Myocyte (in vitro differentiated cells): ENCODE results near the gene PRDM15. TPM values are rescaled to one million over a fixed set of nuclear protein-coding genes. Genes with fewer than 3 reads are reported as not detected.

ENCODE experiments used
- DNase-seq: peaks from one replicate; pipeline ENCODE4 v3.0.0-alpha.2; 2012; ENCODE audit warnings: low read depth
- total RNA-seq: library from RNA; depleted of rRNA; stranded (reverse); fragments of >200 nt; gene quantifications from 2 replicates; pipeline ENCODE4 v1.2.3, GENCODE V29; 2014

Gene PRDM15
- total RNA-seq, 1 donor from 2014 or later, result 10.2 TPM

DNA sequence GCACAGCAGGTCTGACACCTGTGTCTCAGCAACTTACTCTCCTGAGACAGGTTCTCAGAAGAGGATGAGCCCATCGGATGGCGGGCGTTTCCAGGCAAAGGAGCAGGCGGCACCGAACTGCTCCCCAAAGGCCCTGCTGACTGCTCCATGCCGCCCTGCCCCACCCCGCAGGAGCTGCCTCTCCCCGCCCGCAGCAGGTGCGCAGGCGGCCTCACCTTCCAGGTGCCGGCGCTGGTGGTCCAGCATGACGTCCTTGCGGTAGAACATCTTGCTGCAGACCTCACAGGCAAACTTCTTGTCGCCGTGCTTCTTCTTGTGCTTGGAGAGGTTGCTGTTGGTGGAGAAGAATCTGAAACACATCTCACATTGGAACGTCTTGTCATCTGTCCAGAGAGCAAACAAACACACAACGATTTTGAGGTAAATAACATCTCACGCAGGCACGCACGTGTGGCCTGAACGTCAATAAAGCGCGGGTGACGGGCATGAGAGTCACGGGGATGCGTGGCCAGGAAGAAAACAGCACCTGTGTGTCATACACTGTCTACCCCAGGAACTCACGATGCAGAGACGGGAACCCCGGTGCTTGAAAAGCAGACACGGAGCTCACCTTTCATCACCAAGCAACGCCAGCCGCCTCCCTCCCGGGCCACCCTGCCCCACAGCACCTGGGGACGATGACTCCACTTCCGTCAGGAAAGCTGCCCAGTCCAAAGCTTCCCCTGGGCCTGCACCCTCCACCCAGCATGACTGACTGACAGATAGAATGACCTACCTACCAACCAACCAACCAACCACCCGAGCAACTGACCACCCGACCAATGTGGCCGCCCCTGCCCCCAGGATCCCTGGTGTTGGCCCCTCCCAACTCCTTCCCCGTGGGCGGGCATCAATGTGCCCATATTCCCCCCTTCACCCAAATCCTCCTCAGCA lies 50.9 kb downstream of the PRDM15 start:
- DNase-seq, result no peak

DNA sequence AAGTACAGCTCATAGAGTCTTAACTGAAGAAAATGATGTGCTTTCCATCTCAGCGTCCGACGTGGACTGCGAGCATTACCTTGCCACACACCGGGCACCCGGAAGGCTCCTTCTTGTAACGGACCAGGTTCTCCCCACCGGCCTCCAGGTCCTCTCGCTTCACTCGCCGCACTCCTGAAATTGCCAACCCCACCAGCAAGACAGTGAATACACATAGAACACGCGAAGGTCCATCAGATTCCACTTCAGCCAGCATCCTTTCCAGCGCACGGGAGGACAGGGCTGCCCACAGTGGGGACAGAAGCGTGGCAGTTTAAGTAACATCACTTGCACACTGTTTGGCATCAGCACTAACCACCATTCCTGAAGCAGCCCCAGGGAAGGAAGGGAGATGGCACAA lies 53.3 kb downstream of the PRDM15 start:
- no peak for DNase-seq

DNA sequence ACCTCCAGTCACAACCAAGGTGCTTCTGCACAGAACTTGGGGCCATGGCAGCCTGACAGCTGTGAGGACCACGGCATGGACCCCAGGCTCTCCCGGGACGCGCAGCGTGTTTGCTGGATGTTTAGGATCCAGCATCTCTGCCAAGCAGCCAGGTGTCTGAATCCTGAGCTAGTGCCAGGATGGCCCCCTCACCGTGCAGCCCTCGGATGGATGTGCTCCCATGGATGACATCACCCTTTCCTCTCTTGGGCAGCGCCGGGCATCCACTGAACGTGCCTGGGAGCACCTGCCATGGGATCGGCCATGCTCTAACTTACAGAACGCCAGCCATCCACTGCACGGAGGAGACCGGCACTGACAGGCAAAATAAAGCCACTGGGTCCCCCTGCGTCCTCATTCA lies 53.9 kb downstream of the PRDM15 start:
- DNase-seq, result no peak

DNA sequence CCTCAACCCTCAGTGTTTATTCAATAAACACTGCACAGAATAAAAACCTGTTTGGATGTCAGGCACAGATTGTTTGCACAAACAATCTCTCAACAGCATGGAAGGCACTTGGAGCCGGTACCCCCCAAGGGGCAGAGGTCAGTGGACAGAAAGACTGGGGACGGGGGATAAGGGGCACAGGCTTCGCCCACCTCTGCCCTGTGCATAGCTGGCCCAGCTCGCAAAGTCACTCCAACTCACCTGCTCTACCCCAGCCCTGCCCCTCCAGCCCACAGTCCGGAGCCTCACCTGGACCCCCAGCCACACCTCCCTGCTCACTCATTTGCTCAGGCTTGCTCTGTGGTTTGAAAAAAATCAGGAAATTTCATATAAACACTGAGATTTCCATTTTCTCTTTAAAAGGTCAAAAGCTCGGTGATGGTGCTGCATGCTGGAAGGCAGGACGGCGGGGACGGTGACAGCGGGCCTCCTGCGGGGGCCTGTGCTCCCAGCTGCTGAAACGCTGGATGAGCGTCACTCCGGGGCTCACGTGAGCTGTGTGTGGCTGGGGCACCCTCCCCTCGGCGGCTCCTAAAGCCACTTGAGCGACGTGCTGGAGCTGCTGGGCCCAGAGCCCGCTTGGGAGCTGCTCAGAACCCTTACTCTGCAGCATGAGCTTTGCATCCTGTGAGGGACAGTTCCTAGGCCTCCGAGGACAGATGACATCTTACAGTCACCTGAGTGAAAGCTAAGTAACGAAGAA lies 54.5 kb downstream of the PRDM15 start:
- DNase-seq, result no peak

DNA sequence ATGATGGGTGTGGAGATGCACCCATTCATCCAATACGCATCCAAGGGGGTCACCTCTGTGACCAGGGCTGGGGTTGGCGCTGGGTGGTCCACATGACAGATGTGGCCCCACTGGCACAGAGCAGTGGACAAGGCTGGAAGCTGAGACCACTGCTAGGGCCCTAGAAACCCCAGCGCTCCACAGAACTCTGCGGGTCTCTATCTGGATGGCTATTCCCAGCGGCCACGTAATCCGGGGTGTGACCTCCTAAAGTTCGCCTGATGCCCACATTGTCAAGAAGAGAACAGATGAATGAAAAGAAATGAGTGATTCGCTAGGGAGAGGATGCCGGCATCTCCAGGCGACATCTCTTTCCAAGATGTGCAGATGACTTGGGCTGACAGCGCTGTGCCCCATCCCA lies 55.2 kb downstream of the PRDM15 start:
- no peak for DNase-seq

DNA sequence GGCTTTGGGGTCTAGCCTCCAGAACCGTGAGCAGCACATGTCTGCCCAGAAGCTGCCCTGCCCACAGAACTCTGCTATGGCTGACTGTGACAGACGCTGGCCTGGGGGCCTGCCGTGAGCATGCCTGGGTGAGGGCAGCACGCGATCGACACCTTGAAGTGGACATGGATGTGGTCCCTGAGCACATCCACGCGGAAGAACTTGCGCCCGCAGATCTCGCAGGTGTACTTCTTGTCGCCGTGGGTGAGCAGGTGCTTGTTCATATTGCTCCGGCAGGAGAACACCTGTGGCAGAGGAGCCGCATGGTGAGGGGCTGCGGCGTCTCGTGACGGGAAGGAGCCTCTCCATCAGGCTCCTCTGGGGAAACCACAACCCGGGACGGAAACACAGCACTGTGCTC lies 56.0 kb downstream of the PRDM15 start:
- DNase-seq, result no peak

DNA sequence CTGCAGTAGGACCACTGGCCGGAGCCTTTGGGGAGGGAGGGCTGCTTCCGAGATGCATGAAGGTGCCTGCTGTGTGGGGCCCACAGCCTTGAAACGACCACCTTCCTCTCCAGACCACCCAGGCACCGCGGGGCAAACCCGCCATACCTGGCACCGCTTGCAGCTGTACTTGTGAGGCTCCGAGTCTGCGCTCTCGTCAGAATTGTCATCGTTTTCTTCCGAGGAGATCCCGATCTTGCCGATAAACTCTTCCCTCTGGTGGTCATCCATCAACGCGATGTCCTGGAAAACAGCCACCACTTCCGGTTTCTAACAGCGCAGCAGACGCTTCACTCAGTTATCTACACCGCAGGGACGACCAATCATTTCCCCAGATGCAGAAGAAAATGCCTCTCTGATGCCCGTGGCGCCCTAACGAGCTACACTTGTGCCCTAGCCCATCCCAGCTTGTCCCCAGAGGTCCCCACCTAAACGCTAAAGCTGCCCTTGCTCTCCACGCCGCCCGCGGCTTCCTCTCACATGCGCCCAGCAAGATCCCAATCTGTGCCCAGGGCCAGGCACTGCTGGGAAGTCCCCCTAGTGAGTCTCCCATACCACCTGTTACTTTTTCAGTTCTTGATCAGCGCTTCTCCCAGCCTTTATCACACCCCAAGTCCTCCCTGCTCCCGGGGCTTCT lies 57.2 kb downstream of the PRDM15 start:
- no peak for DNase-seq

DNA sequence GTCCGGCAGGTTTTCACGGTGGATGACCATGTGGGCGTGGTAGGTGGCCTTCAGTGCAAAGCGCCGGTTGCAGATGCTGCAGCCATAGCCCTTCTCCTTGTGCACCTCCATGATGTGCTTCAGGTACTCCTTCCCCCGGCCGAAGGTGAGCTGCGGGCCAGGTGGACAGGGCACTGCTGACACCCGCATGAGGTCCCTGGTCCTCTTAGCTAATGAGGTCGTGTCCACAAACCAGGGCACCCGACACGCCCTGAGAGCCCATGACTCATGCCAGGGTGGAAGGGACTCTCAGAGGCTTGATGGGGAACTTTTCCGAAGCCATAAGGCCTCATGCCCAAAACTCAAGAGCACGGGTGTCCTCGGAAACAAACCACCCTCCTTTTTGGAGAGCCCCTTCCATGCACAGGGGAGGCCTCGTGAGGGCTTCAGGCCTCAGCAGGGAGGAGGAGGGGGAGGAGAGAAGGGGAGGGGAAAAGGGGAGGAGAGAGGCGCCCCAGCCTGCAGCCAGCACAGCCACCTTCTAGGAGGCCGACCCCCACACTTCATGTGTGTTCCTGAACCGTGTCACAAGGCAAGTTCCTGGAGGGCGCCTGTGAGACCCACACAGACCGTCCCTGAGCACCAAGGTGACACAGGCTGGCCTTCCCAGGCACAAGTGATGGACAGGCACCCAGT lies 57.9 kb downstream of the PRDM15 start:
- DNase-seq, result no peak

DNA sequence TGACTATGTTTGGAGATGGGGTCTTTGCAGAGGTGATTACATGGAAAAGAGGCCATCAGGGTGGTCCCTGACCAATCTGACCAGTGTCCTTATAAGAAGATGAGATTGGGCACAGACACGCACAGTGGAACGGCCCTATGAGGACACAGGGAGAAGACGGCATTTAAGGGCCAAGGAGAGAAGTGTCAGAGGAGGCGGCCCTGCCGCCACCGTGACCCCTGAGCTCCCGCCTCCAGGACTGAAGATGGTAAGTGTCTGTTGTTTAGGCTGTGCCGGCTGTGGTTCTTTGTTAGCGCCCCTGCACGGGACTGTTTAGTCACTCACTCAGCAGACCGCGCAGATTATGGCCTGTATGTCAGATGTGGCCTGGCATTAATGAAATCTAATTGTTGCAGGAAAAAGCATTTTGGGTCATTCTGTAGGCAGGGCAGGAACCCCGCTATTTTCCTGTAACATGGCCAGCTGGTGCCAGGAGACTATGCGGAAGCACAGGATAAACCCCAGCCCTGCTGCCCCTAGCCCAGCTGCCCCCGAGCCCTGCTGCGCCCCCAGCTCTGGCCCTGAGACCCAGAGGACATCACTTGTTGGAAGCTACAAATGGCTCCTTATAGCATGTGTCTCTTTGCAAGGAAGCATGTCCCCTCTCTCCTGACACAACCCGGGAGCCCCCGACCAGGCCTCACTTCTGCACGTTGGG lies 58.6 kb downstream of the PRDM15 start:
- DNase-seq, result no peak

DNA sequence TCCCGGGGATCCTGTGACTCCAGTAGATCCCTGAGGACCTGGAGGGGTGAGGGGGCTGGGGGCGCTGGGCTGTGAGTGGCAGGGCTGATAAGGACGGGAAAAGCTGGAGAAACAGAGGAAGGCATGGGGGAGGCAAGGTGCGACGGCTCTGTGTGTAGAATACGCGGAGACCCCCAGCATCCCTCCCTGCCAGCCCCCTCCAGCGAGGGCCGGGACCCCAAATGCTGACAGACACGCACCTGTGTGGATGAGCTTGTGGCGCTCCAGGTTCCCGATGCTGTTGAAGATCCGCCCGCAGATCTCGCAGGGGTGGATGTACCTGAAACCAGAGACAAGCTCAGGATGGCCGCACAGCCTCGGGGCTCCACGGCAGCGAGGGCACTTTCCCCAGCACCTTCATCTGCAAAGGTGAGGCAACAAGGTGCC lies 59.3 kb downstream of the PRDM15 start:
- no peak for DNase-seq

DNA sequence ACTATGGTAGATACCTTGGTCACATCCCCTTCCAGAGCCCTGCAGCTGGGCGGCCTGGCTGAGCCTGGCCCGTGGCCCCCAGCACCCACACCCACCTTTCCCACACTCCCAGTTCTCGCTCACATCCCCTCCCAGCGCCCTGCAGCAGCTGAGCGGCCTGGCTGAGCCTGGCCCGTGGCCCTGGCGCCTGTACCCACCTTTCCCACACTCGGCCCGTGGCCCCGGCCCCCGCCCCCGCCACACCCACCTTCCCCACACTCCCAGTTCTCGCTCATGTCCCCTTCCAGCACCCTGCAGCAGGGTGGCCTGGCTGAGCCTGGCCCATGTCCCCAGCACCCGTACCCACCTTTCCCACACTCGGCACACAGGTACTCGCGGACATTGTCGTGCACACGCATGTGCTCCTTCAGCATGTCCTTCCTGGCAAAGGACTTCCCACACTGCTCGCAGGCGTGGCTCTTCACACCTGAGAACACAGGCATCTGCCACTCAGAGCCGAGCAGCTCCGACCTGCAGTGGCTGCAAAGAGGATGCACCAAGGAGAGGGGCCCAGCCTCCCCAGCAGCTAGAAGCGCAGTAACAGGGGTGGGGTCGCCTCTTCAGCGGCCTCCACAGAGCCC lies 59.8 kb downstream of the PRDM15 start:
- no peak for DNase-seq

DNA sequence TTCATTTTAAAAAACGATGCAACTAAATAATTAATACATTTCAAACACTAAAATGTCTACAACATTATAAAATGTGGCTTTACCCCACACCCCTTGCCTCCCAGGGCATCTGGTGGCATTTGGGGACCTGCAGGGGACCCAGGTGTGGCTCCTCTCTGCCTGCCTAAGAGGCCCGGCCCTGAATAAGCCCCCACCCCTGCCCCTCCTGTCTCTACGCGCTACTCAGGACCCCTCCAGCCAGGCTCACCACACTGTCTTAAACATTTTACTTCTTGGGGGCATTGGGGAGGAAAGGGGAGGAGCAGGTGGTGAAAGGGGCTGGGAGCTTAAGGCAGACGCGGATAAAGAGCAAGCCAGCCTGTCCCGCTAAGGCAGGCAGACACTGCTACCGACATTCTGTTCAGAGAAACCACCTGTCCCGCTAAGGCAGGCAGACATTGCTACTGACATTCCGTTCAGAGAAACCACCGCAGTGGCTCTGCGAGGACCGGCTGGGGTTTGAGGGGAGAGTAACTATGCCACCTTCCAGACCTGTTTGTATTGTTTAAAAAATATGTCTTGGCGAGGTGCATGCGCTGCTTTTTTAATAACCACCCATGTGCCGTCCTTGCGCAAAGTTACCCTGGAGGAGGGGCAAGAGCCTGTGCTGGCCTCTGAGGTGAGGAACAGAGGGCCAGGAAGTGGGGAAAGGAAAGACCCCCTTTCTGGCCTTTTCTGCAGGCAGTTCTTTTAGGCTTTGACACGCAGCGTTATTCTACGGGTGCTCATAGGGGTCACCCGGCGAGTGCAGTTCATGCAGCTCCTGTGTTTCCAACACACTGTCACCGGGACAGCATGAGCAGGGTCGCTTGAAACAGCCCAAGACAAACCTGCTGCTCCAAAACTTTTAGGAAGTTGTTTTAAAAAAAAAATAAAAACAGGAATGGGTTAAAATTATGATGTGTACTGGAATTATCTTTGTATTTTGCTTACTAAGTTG lies 61.0 kb downstream of the PRDM15 start:
- no peak for DNase-seq

DNA sequence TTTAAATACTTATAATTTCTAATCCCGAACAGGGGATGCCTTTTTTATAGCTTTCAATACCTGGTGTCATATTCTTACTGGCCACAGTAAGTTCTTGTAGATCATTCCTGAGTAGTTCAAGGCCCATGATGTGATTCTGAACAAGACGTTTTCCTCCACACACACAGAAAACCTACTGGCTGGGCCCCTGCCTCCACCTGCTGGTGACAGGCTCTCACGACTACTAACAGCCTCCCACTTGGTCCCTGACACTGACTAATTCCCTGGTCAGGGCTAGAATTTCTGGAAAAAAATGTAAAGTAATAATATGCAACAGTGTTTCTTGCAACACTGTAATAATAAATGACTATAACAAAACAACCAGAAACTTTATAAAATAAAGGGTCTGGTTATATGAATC lies 61.9 kb downstream of the PRDM15 start:
- peak; percentile 72 for DNase-seq

DNA sequence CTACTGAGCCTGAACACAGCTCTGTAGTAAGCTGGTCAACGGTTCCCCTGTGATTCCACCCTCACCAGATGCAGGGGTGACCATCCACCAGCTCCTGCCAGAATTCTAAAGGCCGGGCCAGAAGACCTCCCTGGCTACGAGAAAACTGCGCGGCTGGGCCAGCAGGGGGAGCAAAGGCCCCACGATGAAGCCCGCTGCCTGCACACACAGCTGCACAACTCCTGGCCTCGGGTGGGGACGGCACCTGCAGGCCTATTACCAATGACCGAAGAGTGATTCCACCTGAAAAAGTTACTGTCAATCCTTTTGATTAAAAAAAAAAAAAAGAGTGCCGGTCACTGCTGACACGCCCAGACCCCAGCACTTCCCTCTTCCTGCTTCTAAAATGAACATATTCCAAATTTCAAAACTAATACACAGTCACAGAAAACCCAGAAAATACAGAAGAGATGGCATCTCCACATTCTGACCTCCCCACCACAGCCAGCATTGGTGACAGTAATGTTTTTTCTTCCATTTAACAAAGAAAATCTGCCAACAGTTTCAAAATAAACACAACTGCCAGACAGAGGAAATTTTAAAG lies 62.5 kb downstream of the PRDM15 start:
- DNase-seq, result peak; percentile 54

DNA sequence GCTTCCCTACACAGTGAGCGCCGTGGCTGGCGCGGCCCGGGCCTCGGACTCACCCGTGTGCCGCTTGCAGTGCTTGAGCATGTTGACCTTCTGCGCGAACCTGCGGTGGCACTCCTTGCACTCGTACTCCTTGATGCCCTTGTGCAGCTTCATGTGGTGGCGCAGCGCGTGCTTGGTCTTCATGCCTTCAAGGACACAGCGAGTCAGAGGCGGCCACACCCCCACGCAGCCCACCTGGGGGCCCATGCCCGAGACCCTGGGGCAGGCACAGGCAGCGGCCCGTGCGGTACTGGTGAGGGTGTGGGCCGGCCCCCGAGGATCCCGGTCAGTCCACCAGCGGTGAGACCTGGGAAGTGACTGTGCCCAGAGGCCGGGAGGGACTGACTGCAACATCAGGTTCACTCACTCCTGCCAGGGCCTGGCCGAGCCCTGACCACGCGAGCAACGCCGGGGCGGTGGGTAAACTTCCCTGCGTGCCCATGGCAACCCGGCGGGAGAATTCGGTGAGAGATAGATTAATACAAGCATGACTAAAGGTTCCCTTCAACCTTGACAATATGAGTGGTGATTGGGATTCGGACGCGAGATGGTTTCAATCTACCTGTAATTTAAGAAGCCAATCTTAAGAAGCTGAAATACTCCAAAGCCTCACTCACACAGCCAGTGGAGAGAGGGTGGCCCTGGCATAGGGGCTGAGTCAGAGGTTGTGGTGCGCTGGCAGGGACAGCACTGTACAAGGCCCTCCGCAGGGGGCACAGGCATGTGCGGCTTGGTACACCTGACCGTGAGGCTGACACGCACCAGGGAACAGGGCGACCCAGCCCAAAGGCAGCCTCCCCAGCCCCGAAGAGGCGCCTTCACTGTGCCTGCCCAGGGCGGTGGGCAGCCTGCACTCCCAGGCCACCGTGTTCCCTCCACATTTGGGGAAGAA lies 63.2 kb downstream of the PRDM15 start:
- DNase-seq, result no peak

DNA sequence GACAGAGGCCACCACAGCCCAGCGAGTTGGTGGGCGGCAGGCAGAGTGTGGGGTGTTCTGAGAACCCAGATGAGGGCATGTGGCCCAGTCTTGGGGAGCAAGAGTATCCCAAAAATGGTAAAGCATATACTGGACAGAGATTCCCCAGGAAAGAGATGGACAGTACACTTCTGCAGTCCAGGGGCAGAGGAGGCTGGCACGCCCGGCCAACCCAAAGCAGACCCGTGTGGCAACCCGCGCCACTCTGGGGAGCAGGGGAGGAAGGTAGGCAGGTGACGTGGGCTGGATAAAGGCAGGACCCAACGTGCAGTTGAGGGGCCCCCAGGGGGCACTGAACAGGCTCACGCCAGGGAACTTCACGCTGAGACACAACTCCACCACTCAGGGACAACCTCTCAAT lies 65.9 kb downstream of the PRDM15 start:
- DNase-seq, result no peak

DNA sequence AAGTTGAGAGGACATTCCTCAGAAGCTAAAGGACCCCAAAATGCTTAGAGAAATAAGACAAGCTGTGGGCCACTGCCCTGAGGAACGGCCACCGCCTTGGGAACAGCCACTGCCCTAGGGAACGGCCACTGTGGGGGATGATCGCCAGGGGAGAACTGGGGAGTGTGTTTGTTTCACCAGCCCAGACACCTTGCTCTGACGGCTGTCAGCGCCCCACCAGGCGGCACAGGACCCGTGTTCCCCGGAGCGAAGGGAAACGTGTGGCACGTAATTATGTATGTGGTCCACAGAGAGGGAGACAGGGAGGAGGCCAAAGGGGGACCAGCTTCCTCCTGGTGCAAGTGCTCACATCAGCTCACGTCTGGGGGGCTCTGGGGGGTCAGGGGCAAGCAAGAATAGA lies 66.5 kb downstream of the PRDM15 start:
- no peak for DNase-seq

DNA sequence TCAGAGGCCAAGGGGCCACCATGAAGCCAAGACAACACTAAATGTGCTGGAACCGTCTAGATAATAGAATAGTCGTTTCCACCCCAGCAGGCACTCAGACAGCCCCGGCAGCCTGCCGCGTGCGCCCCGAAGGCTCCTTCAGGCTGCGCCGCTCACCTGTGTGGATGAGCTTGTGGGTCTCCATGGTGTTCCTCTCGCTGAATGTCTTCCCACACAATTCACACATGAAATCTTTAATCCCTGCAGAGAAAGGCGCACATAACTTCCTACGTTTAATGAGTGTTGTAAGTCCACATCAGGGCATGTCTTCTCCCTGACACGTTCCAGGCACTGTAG lies 68.6 kb downstream of the PRDM15 start:
- no peak for DNase-seq
